GM23338 (cell line): ENCODE measurements around the gene TF. TPM values are rescaled to one million over a fixed set of nuclear protein-coding genes. Genes with fewer than 3 reads are reported as not detected.
"Not testable (repeated sequence)": the region's sequence is repeated elsewhere in the genome, so short reads cannot be mapped to it uniquely, and the experiment has no call there.

Experiments used
- ATAC-seq: fragments of 200-7000 bp; cut with Tn5 transposase; 3 replicates; pipeline ENCODE4 v1.9.1; 2020
- DNase-seq: peaks from one replicate; pipeline ENCODE4 v3.0.0-alpha.2; 2015; ENCODE audit warnings: low spot score
- H2AFZ ChIP-seq: fragments of 200-600 bp; sonication (generic); 2 replicates; pipeline ENCODE4 v1.8.0; 2016; ENCODE audit warnings: antibody characterized with exemption, mild to moderate bottlenecking, moderate library complexity
- H3F3A ChIP-seq: fragments of 200-600 bp; sonication (generic); replicated peaks from 2 replicates; pipeline ENCODE4 v1.8.0; 2017; ENCODE audit warnings: antibody characterized with exemption, mixed run types, low read depth
- H3K27ac ChIP-seq: fragments of 200-600 bp; sonication (generic); 2 replicates; pipeline ENCODE4 v1.6.1; 2016; ENCODE audit warnings: low read depth
- H3K27me3 ChIP-seq: fragments of 200-600 bp; sonication (generic); 2 replicates; pipeline ENCODE4 v1.8.0; 2016; ENCODE audit warnings: mild to moderate bottlenecking, mixed run types, moderate library complexity; ENCODE audit not compliant: insufficient read depth
- H3K36me3 ChIP-seq: fragments of 200-600 bp; sonication (generic); 2 replicates; pipeline ENCODE4 v1.8.0; 2016; ENCODE audit warnings: mild to moderate bottlenecking; ENCODE audit not compliant: insufficient read depth
- H3K4me1 ChIP-seq: fragments of 200-600 bp; sonication (generic); 2 replicates; pipeline ENCODE4 v1.8.0; 2016; ENCODE audit warnings: mild to moderate bottlenecking, moderate library complexity; ENCODE audit not compliant: insufficient read depth
- H3K4me2 ChIP-seq: fragments of 200-600 bp; sonication (generic); 2 replicates; pipeline ENCODE4 v1.7.1; 2017; ENCODE audit warnings: mixed run types
- H3K4me3 ChIP-seq: fragments of 200-600 bp; sonication (generic); 2 replicates; pipeline ENCODE4 v1.6.1; 2016; ENCODE audit warnings: mixed run types
- H3K79me2 ChIP-seq: fragments of 200-600 bp; sonication (generic); replicated peaks from 2 replicates; pipeline ENCODE4 v1.8.0; 2017; ENCODE audit warnings: mild to moderate bottlenecking; ENCODE audit not compliant: insufficient read depth
- H3K9me2 ChIP-seq: fragments of 200-600 bp; sonication (generic); 2 replicates; pipeline ENCODE4 v1.8.0; 2017; ENCODE audit not compliant: insufficient read depth
- H4K20me1 ChIP-seq: fragments of 200-600 bp; sonication (generic); replicated peaks from 2 replicates; pipeline ENCODE4 v1.8.0; 2017; ENCODE audit warnings: mild to moderate bottlenecking; ENCODE audit not compliant: insufficient read depth
- H3K27ac Mint-ChIP-seq: 2 replicates; pipeline ENCODE4 v1.8.0; 2020; ENCODE audit warnings: inconsistent platforms, mild to moderate bottlenecking, moderate library complexity, mixed read lengths
- H3K27me3 Mint-ChIP-seq: 3 replicates; pipeline ENCODE4 v1.8.0; 2022; ENCODE audit warnings: low read depth, mild to moderate bottlenecking, moderate library complexity, mixed read lengths, inconsistent platforms; ENCODE audit not compliant: insufficient read depth, poor library complexity
- H3K36me3 Mint-ChIP-seq: 3 replicates; pipeline ENCODE4 v1.8.0; 2021; ENCODE audit warnings: low read depth, mild to moderate bottlenecking, inconsistent platforms, moderate library complexity, mixed read lengths
- H3K4me1 Mint-ChIP-seq: 3 replicates; pipeline ENCODE4 v1.8.0; 2020; ENCODE audit warnings: mild to moderate bottlenecking, inconsistent platforms, mixed read lengths
- H3K4me3 Mint-ChIP-seq: 3 replicates; pipeline ENCODE4 v1.8.0; 2021; ENCODE audit warnings: moderate library complexity, mild to moderate bottlenecking, inconsistent platforms, mixed read lengths
- H3K9me3 Mint-ChIP-seq: 3 replicates; pipeline ENCODE4 v1.8.0; 2020; ENCODE audit warnings: moderate library complexity, mild to moderate bottlenecking, inconsistent platforms, mixed read lengths
- CTCF ChIP-seq, 2 experiments: fragments of 200-600 bp in 1 of 2; sonication (generic) in 1 of 2; conservative IDR thresholded peaks; 2 replicates each; pipeline versions ENCODE4 v1.5.1 to v1.6.1; 2016 to 2017; ENCODE audit warnings: antibody characterized with exemption in 2 of 2, low read depth in 2 of 2, mild to moderate bottlenecking in 2 of 2, moderate library complexity in 1 of 2
- EZH2 ChIP-seq: fragments of 200-600 bp; sonication (generic); IDR thresholded peaks from one replicate; pipeline ENCODE4 v1.8.0; 2017; ENCODE audit warnings: antibody characterized with exemption, mild to moderate bottlenecking, low read depth; ENCODE audit not compliant: unreplicated experiment
- ZNF114 ChIP-seq: fragments of 250-450 bp; sonication (Bioruptor Pico); IDR thresholded peaks from 2 replicates; pipeline ENCODE4 v1.5.0; 2020; ENCODE audit warnings: mild to moderate bottlenecking, moderate library complexity
- ZNF331 ChIP-seq: fragments of 250-450 bp; sonication (Bioruptor Pico); IDR thresholded peaks from 2 replicates; pipeline ENCODE4 v1.5.0; 2020; ENCODE audit warnings: low read depth, mild to moderate bottlenecking, moderate library complexity
- polyA plus RNA-seq: library from polyadenylated mRNA; unstranded; fragments of >200 nt; fragmentation: Nextera tagmentation; extraction: Ambion mirVana; gene quantifications from 2 replicates; pipeline ENCODE4 v1.2.1, GENCODE V29; 2016
- total RNA-seq: library from RNA; depleted of rRNA; stranded (reverse); fragments of >200 nt; shearing (Covaris generic); gene quantifications from 2 replicates; pipeline ENCODE4 v1.2.3, GENCODE V29; 2014
- TF ChIP-seq, protein P1 (sequence below): fragments of 250-450 bp; sonication (Bioruptor Pico); IDR thresholded peaks from 2 replicates; pipeline ENCODE4 v1.5.0; 2020; ENCODE audit warnings: mild to moderate bottlenecking, moderate library complexity

TF gene
- total and polyA plus RNA-seq, 2 experiments from 2014 or later = 0.03 to 0.76 TPM

DNA sequence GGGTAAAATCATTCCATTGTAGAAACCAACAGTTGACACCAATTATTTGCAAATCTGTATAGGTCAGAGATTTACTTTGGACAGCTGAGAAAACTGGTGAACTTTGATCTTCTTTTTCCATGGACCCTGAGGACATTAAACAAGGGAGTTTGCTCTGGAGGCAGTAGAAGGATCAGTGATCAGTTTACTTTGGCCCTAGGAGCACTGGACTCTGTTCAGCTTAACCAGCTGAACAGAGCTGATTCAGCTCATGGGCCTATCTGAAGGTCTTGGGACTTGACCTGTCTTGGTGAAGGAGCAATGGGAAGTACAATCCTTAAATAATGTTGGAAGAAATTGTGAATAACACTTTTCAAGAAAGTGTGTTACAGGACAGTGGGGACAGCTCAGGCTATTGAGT lies 15.2 kb upstream of the TF start (continued):
- TF ChIP-seq CTCF (conservative IDR thresholded peaks at IDR 0.05; ENCODE audit: low read depth in 2 of 2) (no peak), ZNF114 (CRISPR knock-in tag) (no peak), EZH2 (no peak), ZNF331 (CRISPR knock-in tag) (no peak)
- TF ChIP-seq, protein P1, sequence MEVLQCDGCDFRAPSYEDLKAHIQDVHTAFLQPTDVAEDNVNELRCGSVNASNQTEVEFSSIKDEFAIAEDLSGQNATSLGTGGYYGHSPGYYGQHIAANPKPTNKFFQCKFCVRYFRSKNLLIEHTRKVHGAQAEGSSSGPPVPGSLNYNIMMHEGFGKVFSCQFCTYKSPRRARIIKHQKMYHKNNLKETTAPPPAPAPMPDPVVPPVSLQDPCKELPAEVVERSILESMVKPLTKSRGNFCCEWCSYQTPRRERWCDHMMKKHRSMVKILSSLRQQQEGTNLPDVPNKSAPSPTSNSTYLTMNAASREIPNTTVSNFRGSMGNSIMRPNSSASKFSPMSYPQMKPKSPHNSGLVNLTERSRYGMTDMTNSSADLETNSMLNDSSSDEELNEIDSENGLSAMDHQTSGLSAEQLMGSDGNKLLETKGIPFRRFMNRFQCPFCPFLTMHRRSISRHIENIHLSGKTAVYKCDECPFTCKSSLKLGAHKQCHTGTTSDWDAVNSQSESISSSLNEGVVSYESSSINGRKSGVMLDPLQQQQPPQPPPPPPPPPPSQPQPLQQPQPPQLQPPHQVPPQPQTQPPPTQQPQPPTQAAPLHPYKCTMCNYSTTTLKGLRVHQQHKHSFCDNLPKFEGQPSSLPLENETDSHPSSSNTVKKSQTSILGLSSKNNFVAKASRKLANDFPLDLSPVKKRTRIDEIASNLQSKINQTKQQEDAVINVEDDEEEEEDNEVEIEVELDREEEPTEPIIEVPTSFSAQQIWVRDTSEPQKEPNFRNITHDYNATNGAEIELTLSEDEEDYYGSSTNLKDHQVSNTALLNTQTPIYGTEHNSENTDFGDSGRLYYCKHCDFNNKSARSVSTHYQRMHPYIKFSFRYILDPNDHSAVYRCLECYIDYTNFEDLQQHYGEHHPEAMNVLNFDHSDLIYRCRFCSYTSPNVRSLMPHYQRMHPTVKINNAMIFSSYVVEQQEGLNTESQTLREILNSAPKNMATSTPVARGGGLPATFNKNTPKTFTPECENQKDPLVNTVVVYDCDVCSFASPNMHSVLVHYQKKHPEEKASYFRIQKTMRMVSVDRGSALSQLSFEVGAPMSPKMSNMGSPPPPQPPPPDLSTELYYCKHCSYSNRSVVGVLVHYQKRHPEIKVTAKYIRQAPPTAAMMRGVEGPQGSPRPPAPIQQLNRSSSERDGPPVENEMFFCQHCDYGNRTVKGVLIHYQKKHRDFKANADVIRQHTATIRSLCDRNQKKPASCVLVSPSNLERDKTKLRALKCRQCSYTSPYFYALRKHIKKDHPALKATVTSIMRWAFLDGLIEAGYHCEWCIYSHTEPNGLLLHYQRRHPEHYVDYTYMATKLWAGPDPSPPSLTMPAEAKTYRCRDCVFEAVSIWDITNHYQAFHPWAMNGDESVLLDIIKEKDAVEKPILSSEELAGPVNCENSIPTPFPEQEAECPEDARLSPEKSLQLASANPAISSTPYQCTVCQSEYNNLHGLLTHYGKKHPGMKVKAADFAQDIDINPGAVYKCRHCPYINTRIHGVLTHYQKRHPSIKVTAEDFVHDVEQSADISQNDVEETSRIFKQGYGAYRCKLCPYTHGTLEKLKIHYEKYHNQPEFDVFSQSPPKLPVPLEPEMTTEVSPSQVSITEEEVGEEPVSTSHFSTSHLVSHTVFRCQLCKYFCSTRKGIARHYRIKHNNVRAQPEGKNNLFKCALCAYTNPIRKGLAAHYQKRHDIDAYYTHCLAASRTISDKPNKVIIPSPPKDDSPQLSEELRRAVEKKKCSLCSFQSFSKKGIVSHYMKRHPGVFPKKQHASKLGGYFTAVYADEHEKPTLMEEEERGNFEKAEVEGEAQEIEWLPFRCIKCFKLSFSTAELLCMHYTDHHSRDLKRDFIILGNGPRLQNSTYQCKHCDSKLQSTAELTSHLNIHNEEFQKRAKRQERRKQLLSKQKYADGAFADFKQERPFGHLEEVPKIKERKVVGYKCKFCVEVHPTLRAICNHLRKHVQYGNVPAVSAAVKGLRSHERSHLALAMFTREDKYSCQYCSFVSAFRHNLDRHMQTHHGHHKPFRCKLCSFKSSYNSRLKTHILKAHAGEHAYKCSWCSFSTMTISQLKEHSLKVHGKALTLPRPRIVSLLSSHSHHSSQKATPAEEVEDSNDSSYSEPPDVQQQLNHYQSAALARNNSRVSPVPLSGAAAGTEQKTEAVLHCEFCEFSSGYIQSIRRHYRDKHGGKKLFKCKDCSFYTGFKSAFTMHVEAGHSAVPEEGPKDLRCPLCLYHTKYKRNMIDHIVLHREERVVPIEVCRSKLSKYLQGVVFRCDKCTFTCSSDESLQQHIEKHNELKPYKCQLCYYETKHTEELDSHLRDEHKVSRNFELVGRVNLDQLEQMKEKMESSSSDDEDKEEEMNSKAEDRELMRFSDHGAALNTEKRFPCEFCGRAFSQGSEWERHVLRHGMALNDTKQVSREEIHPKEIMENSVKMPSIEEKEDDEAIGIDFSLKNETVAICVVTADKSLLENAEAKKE = no peak

- ATAC-seq, H3K4me2 ChIP-seq, H3K36me3 Mint-ChIP-seq, H3K27ac Mint-ChIP-seq, H3K4me3 ChIP-seq, H3K9me2 ChIP-seq, DNase-seq, H3K27me3 ChIP-seq, H3K27ac ChIP-seq, H3K79me2 ChIP-seq, H3K4me1 ChIP-seq, H4K20me1 ChIP-seq, H2AFZ ChIP-seq, H3F3A ChIP-seq, H3K36me3 ChIP-seq, H3K4me3 Mint-ChIP-seq, H3K4me1 Mint-ChIP-seq: not testable (repeated sequence)
- peaks cover 52% of the 10 kb centered on the region for H3K9me3 Mint-ChIP-seq
- H3K27me3 Mint-ChIP-seq = peaks cover 17% of the 10 kb centered on the region
These were observed 14.0 kb upstream of the TF start for GRCh38 chr3:133732231-133732630.
